Stimulated activated CD4-positive, alpha-beta T cell treated with anti-CD3 and anti-CD28 coated beads, Interleukin-2, amount 100 ng/mL, for 48 hours (primary cell): ENCODE data around the gene TNS3.

Source experiments
- DNase-seq, 2 donors: peaks; one replicate each; pipeline ENCODE4 v3.0.0-alpha.2; 2020

TNS3 gene

DNA sequence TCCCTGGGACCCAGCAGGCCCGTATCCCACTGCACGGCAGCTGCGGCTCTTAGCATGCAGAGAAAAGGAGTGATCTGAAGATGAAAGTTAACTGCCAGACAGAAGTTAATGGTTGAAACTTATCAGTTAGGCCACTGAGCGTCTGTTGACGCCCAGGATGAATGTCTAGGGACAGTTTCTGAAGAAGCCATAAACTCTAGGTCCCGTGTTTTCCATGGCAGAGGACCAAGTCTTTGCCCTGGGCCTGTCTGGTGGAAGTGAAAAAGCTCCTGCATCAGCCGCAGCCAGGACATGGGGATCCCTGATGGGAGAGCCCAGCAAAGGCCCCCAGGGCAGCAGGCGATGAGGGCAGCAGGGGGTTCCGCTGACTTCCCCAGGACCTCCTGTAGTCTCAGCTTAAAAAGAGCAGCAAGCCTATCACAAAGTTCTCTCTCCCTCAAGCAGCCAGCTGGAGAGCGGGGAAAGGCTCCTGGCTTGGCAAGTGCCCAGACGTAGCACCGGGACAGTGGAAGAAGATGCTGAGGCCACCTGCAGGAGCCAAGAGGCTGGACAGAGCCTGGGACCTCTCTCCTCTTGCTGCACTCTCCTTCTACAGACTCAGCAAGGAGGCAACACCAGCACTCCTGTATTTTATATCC, 79.6 kb downstream of the TNS3 start:
- DNase-seq, result no peak

DNA sequence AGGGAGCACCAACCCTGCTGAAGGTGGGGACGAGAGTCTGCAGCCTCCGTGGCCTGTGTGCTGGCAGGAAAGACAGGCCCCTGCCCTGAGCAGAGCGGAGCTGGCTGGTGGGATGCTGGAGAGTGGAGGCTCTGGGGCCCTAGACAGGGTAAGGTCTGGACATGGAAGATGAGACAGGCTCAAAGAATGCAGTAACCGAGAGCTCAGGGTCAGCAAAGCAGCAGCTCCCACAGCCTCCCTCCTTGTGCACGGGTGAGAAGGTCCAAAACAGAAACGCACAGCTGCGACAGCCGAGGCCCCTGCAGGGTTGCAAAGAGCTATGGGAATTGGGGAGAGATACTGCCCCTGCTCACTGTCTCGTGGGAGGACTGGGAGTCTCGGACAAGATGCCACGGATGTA, 80.5 kb downstream of the TNS3 start:
- no peak for DNase-seq

DNA sequence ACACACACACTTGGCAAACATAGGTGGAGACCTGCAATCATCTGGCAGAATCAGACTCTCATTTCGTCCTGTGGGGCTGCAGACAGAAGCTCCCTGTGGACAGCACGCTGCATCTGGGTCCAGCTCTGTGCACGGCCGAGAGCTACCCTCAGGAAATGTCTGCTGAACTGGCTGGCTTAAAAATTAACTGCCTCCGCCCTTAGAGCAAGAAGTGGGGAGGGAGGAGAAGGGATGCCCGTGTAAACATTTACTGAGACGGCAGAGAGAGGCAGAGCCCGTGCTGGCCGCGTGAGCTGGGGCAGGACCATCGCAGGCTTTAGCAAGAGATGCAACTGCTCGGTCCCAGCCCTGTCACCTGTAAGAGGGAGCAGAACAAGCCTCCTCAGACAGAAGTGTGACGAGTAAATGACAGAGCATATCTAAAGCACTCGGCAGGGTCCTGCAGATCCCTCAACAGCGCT, 81.8 kb downstream of the TNS3 start:
- no peak for DNase-seq

DNA sequence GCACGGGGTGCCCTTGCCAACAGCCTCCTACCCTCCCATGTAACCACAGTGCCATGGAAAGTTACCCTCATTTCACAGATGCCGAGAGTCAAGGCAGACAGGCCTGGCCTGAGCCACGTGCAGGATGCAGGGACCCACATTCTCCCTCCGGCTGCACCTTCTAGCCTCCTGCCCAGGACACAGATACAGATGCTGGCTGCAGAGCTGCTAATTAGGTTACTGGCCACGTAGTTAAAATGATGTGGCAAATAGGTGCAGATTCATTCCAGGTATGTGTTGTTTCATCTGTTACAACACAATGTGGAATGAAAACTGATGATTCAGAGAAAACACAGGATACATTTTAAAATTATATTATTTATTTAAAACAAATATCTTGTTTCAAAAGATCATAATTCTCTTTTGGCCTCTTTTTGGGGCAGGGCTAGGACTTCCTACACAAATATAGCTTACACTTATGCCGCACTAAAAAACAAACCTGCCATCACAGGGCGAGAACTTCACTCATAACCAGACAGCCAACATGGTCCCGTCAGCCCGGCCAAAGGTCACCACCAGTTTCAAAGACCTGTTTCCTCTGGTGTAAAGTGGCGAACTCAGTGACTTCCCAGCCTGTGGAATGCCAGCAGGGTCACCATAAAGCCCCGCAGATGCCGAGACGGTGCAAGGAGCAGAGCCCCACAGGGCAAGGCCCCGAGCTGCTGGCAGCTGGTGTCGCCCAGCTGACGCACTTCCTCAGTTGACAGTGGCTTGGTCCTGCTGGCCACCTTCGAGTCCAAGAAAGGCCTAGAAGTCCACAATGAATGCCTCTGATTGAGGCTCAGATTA, 83.5 kb downstream of the TNS3 start:
- no peak for DNase-seq

DNA sequence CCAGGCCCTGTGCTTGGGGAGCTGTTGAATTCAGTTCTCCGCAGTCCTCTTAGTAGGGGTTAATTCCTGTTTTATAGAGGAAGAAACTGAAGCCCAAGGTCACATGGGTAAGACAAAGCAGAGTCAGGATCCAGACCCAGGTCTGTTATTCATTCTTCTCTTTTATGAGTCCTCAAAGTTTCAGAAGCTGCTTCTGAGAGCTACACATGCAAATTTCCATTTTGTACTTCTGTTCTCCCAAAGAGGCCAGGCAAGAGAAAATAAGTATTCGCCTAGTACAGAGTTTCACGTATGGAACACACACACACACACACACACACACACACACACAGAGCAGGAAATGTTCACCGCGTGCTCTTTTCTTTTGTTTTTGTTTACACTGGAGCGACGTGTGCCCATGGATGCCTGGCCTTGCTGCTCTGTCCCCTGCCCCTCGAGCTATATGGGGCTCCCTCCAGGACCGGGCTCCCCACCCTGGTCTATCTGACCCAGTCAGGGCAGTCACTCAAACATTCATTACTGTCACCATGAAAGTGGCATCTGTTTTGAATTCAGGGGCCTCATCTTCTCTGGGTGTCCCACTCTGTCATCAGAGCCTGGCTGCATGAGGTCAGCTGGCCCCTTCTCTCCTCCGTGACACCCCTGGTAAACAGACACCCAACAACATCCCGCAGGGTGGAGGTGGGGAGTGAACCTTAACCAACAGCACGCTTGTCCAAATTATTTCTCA, 84.4 kb downstream of the TNS3 start:
- no peak for DNase-seq

DNA sequence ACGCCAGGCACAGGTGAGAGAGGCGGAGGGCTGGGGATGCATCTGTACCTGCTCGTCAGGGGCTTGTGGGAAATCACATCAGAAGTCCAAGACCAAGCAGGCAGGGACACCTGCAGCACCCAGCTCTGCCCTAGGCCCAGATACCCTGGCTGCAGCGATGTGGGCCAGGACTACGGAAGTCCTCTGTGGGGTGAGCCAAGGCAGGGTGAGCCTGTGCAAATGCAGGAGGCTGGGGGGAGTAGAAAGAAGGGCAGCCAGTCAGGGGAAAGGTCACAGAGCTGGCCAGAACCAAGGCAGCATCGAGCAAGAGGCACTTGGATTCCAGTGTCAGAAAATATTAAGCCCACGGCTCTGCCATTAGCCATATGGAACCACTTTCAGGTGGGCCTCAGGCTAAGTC, 85.2 kb downstream of the TNS3 start:
- no peak for DNase-seq

DNA sequence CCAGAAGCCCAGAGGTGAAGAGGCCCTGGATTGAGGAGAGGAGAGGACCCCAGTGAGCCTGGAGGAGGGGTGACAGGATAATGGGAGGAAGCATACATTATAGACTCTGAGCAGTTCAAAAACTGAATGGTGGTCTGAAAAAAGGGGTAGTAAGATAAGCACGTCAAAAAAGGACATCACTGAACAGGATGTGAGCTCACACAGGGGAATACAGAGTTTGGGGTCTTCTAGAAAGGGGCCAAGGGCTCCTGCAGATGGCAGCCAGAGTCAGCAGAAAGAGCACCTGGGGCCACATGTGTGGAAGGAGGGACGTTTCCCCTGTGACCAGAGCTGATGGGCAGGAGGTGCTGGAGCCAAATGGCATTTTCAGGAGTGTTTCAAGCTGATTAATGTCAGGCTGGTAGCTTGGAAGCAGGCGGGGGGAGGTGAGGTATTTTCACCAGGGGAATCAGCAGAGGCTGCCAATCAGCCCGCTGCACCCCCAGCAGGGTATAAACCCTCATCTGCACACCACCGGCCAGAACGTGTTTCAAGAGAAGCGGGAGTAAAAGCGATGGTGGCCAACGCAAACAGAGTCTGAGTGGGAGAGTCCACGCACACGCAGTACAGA, 85.8 kb downstream of the TNS3 start:
- DNase-seq, result no peak

DNA sequence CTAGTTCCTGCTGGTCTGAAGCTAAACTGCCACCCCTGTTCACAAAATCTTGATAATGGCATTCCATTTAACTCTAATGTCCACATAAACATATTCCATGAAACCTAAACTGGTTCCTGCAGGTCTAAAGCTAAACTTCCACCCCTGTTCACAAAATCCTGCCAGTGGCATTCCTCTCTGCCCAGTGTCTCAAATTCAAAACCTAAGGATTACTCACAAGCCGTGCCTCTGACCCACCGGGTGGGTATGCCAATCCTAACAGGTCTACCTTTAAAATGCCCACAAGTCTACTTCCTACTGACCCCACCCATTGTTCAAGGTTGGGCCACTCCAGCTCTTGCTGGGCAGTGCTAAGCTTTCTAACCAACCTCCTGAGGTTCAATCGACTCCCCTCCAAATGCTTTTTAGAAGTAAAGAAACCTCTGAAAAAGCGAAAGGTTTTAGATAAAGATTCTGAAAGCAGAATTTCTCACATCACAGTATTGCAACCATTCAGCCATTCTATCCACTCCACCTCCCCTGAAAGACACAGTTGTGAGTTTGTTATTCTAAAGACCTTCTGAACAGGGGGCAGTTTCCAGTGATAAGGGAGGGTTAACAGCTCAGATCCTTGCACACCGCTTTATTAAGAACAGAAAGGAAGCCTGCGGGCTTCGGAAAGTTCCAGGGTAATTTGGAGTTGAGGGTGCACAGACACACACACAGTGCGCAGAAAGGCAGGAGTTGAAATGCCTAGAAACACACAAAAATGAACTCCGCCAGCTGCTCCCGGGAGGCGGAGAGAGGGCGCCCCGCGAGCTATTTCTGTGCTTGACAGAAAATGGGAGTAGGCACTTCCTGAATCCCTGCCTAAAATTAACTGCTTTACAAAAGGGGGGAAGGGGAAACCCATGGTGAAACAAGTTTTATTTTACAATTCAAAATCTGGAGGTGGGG, 87.7 kb downstream of the TNS3 start:
- DNase-seq, result no peak

DNA sequence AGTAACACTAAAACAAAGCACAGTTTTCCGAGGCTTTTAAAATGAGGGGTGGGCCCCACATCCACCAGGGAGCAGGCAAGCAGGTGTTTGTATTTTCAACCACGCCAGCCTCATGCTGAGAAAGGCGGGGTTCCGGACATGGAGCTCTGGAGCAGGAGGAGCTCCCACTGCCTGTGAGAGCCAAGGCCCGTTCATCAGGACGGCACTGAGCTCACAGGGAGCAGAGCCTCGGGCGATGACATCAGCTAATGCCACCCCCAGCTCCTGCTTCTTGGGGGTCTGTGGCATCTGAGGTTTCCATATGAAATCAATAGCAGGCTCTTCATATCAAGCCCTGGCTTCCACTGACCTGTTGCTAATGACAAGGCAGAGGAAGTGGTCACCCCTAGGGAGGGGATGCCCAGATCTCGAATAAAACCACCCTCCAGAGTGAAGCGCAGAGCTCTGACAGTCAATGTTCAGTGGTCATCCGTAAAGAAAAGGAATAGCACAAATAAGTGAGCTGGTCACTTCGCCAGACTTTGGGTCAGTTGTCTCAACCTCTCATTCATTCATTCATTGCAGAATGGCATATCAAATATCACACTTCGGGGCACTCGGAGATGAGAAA, 89.1 kb downstream of the TNS3 start:
- DNase-seq, result no peak

DNA sequence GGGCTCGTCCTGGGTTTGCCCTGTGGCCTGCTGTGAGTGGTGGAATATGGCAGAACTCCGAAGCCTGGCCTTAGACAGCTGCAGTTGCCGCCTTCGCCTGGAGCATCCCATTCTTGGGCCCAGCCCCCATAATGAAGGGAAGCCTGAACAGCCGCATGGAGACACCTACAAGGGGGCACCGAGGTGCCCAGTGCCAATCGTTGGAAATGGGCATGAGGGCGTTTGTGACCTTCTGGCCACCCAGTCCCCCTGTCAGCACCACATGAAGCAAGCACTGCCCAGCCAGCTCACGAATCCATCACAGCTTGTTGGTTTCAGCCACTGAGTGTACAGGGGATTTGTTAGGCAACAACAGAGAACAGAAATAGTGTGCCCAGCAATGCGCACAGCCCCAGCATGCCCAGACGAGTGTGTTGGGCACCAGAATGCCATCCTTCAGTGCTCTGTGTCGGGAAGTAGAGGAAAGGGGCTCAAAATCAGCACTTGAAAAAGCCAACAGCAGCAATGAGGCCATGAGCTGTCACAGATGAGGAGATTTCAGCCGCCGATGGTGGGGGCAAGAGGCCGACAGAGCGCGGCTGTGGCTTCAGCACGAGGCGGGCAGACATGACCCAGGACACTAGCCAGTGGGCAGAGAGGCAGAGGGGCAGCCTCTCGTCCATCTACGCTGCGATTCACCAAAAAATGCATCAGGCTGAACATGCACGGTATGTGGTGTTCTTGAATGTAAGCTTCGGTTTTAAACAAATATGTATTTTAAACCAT, 91.2 kb downstream of the TNS3 start:
- DNase-seq, result no peak

DNA sequence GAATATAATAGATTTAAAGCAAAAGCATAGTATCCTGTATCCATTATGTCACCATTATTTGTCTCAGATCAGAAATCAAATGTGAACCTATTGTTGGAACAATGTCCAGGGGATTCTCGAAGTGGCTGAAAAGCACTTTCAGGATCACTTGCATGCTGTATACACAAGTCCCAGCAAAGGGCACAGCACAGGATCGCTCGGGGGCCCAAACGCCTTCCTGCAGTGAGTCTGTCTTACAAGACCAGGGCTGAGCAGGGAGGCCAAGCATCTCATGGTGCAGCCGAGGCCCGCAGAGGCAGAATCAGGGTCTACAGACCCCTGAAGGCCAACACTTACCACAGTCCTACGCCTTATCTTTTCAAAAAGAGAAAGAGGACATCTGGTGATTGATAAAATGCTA, 92.3 kb downstream of the TNS3 start:
- DNase-seq, result no peak

DNA sequence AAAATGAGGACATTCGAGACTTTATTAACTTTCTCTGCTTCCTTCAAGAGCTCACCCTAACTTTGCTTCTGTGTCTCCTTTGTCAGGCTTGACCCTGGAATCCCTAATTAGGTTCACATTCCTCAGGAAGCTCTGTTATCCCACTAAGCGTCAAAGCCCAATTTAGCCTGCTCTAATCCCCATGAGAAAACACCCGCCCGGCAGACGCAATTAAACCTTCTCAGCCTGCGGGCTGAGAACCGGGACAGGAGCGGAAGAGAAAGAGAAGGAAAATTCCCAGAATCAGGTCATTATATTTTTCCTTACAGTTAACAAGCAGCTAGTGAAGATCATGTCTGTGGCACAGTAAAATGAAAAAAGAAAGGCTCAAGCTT, 93.0 kb downstream of the TNS3 start:
- no peak for DNase-seq

DNA sequence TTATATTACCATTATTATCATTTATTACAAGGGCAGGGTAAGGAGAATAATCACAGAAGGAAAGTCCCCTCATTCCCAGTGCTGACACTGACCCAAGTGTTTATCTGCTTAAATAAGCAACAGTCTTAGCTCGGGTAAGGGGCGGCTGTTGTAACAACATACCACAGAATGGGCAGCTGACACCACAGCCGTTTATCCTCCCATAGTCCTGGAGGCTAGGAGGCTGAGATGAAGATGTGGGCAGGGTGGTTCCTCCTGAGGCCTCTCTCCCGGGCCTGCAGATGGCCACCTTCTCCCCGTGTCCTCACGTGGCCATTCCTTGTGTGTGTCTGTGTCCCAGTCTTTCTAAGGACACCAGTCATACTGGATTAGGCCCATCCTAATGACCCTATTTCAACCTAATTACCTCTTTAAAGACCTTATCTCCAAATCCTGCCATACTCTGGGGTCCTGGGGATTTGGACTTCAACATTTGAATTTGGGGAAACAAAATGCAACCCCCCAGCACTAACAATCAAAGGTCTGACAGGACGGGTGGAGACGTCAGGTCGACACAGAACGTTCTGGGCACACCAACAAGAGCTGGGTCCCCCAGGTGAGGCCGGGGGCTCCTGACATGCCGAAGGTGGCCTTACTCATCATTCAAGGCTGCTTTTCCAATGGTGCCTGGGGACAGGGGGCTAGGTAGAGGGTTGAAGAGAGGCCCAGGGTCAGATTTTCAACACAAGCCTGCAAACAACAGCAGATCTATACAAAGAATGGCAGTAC, 93.5 kb downstream of the TNS3 start:
- no peak for DNase-seq

DNA sequence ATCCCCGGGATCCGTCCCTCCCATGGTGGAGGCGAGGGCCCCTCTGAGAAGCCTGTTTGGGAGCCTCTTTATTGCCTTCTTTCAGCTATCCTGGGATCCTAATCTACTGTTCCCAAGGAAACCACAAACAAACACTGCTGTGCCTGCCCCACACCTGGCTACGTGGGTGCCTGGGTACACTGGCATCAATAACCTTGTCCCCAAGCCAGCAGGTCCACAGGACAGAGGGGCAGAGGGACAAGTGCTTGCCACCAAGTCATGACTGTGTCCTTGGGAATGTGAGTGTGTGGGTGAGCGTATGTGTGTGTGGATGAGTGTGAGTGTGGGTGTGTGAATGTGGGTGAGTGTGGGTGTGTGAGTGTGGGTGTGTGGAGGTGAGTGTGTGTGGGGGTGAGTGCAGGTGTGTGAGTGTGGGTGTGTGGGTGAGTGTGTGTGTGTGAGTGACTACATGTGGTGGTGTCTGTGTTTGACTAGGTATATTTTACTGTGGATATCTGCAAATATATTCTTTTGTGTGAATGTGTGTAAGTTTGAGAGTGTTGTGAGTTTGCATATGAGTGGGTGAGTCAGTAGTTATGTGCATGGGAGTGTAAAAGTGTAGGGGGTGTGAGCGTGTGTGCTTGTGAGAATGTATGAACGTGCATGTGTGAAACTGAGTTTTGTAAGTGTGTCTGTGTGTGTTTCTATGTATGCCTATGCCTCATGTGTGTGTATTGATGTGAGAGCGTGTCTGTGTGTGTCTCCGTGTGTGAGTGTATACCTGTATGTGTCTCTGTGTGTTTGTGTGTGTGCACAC, 96.1 kb downstream of the TNS3 start:
- no peak for DNase-seq

DNA sequence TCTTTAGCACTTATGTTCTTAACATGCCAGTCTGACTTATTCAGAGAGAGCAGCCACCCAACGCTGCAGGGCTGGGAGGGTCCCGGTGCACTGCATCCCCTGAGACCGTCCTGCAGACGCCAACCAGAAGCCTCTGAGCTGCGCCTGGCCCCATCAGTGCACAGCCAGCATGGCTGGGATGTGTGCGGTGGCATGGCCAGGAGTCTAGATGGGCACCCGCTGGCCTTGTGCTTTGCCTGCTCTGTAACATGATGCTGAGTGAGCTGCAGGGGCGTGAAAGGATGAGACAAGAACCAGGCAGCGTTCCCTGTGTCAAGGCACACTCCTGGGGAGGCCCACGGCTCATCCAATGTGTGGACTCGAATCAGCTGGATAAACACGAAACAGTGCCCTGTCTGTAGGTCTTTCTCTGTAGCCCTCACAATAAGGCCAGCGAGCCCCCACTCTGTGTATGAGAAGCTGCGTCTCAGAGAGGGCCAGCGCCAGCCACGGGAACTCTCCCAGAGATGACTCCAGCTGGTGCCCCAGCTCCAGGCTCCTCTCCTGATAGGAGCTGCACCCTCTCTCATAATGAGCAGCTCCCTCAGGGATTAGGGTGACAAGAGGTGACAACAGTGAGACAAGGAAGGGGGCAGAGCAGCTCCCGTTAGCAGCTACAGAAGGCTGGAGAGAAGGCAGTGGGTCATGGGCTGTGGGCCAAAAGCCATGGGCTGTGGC, 96.8 kb downstream of the TNS3 start:
- no peak for DNase-seq

DNA sequence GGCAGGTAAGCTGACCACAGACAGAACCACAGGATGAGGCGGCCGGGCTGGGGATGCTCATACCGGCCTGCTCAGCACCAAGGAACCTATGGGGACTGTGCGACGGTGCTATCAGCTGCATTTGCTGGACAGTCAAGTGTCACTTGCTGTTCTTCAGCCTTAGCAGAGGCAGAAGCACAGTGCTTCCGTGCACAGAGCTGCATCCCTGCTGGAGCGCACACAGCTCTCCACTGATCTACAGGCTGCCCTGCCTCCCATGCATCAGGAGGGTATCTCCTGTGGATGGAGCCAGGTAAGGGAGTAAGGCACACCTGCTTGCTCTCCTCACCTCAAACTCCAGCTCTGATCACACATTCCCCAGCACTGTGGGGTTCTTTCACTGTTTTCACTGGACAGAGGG, 97.5 kb downstream of the TNS3 start:
- DNase-seq, result no peak

DNA sequence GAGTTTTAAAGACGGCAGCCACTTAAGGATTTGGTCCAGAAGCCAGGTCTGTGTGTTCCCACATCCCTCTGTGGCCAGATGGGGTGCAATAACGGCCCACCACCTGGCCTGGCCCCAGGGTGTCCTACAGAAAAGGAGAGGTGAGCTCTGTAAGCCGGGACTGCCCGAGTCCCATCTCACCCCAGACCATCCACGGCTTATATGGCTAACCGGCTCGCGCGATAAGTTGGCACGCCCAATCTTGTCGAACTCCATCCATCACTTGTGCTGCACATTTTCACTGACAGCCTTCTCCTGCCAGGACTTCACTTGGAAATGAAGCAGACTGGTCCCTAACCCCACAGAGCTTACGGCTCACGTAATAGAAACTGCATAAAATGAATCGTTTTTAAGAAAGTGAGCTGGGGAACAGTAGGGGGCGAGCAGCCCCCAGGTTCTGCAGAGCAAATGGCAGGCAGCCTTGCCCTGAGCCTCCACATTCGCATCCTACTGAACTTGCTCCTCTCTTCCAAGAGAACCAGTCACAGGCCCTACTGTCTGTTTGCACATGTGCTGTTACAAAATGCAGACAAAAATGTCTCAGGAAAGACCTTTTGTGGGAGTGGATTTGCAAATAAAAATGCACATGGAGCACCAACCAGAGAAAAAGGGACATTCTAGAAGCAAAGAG, 98.2 kb downstream of the TNS3 start:
- DNase-seq, result no peak
